ENCODE results near the gene SPEG.

Gene SPEG

GRCh38 chr2:219483451-219484342 is 49.1 kb downstream of the SPEG start:
- no peak for DNase-seq

- DNase-seq: no peak
These were observed 49.9 kb downstream of the SPEG start for GRCh38 chr2:219484343-219485200.

GRCh38 chr2:219485201-219485580 is 50.5 kb downstream of the SPEG start:
- no peak for DNase-seq

GRCh38 chr2:219486380-219486959 is 51.8 kb downstream of the SPEG start:
- DNase-seq: no peak

- no peak for DNase-seq
These were observed 53.7 kb downstream of the SPEG start for GRCh38 chr2:219488149-219488843.

GRCh38 chr2:219488844-219489194 is 54.2 kb downstream of the SPEG start:
- no peak for DNase-seq

GRCh38 chr2:219489315-219489714 is 54.7 kb downstream of the SPEG start:
- DNase-seq: no peak

GRCh38 chr2:219490186-219490585 is 55.5 kb downstream of the SPEG start:
- no peak for DNase-seq

GRCh38 chr2:219490600-219491130 is 56.0 kb downstream of the SPEG start:
- DNase-seq: no peak

- DNase-seq: no peak
These were observed 56.8 kb downstream of the SPEG start for GRCh38 chr2:219491278-219491963.

GRCh38 chr2:219492575-219492974 is 57.9 kb downstream of the SPEG start:
- no peak for DNase-seq

GRCh38 chr2:219493086-219493485 is 58.4 kb downstream of the SPEG start:
- no peak for DNase-seq

- no peak for DNase-seq
These were observed 60.4 kb downstream of the SPEG start for GRCh38 chr2:219494952-219495530.

- DNase-seq: peak; percentile 32
These were observed 61.0 kb downstream of the SPEG start for GRCh38 chr2:219495531-219496122.

- DNase-seq: no peak
These were observed 61.7 kb downstream of the SPEG start for GRCh38 chr2:219496247-219496824.

- DNase-seq: no peak
These were observed 62.3 kb downstream of the SPEG start for GRCh38 chr2:219496825-219497494.

- DNase-seq: peak; percentile 29
These were observed 63.0 kb downstream of the SPEG start for GRCh38 chr2:219497495-219498279.

- DNase-seq: peak; percentile 94
These were observed 63.8 kb downstream of the SPEG start, which contains the start of gene GMPPA for GRCh38 chr2:219498280-219499057. Gene GMPPA (plus strand): TSS chr2:219498891. CDS start chr2:219499976, 1,085 bp downstream.

- DNase-seq: no peak
These were observed 64.3 kb downstream of the SPEG start for GRCh38 chr2:219499058-219499307.

All from stimulated activated naive CD4-positive, alpha-beta T cell treated with Interleukin-2 at 50 U/mL for 16 hours (primary cell).